22Rv1 (cell line): Measurements from ENCODE around the gene BNC2.

Experiments
- ZFX ChIP-seq: fragments of 450-650 bp; IDR thresholded peaks from 2 replicates; pipeline ENCODE4 v1.6.1; 2017; ENCODE audit warnings: antibody characterized with exemption, borderline replicate concordance
- TF ChIP-seq, protein P1 (sequence below): fragments of 450-650 bp; IDR thresholded peaks from 2 replicates; pipeline ENCODE4 v1.5.1; 2017; ENCODE audit warnings: mild to moderate bottlenecking

GRCh38 chr9:16500386-16500785 lies 370.1 kb downstream of the BNC2 start:
- TF ChIP-seq, protein P1, sequence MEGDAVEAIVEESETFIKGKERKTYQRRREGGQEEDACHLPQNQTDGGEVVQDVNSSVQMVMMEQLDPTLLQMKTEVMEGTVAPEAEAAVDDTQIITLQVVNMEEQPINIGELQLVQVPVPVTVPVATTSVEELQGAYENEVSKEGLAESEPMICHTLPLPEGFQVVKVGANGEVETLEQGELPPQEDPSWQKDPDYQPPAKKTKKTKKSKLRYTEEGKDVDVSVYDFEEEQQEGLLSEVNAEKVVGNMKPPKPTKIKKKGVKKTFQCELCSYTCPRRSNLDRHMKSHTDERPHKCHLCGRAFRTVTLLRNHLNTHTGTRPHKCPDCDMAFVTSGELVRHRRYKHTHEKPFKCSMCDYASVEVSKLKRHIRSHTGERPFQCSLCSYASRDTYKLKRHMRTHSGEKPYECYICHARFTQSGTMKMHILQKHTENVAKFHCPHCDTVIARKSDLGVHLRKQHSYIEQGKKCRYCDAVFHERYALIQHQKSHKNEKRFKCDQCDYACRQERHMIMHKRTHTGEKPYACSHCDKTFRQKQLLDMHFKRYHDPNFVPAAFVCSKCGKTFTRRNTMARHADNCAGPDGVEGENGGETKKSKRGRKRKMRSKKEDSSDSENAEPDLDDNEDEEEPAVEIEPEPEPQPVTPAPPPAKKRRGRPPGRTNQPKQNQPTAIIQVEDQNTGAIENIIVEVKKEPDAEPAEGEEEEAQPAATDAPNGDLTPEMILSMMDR: no peak
- no peak for TF ChIP-seq ZFX
